ENCODE data around the gene IBSP. TPM values are rescaled to one million over a fixed set of nuclear protein-coding genes. Genes with fewer than 3 reads are reported as not detected.

Gene IBSP
- total RNA-seq, 2 experiments from 2014 or later: not detected

DNA sequence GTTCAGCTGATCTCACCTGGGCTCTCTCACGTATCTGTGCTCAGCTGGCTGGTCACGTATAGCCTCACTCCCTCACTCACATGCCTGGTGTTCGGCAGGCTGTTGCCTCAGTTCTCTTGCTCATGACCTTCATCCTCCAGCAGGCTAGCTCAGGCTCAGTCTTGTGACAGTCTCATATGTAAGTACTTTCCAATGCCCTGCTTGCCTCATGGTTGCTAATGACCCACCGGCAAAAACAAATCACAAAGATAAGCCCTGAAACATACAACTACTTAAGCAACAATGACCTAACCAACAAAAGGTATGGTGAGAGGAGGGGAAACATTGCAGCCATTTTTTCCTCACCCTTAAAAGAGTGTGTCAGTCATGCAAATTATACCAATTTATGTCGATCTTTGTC lies 58.4 kb downstream of the IBSP start:
- H3K27ac Mint-ChIP-seq: no peak overlapping the region
- no peak overlapping the region for H3K4me3 Mint-ChIP-seq
- H3K27me3 Mint-ChIP-seq (ENCODE audit: low read depth): peaks cover 6% of the 10 kb centered on the region
- H3K9me3 Mint-ChIP-seq: no peaks in the 10 kb centered on the region
- intact Hi-C loops (cut with micrococcal nuclease): no loop called here
- no peak for DNase-seq
- no peaks in the 10 kb centered on the region for H3K36me3 Mint-ChIP-seq (ENCODE audit: low read depth)
- no peaks in the 10 kb centered on the region for H3K4me1 Mint-ChIP-seq (ENCODE audit: low read depth)
- CTCF ChIA-PET: interaction anchor here (0.6 to 2.3 kb wide), 3 partner anchors 8 to 118 kb away, joined by 3 to 11 read pairs (median 4); partner anchors contain the start of gene SPP1

Other genes with a start within 250 kb of the IBSP start
- gene DSPP, start 191.0 kb upstream of the IBSP start, total RNA-seq: not detected
- gene DMP1, start 149.3 kb upstream of the IBSP start, total RNA-seq: not detected
- gene MEPE, start 33.4 kb downstream of the IBSP start, total RNA-seq: not detected
- gene SPP1, start 176.2 kb downstream of the IBSP start, total RNA-seq: not detected
- 1 to 10 TPM; 1.7 to 1.9 TPM for gene PKD2, start 208.1 kb downstream of the IBSP start, total RNA-seq

Measured in activated naive CD4-positive, alpha-beta T cell treated with anti-CD3 and anti-CD28 coated beads for 36 hours (primary cell).